HPDE6-E6E7 (cell line): ENCODE results near the gene POR.

Experiments
- DNase-seq: peaks from one replicate; pipeline ENCODE4 v3.0.0; 2011; ENCODE audit warnings: missing footprints; ENCODE audit errors: extremely low spot score

The POR gene

DNA sequence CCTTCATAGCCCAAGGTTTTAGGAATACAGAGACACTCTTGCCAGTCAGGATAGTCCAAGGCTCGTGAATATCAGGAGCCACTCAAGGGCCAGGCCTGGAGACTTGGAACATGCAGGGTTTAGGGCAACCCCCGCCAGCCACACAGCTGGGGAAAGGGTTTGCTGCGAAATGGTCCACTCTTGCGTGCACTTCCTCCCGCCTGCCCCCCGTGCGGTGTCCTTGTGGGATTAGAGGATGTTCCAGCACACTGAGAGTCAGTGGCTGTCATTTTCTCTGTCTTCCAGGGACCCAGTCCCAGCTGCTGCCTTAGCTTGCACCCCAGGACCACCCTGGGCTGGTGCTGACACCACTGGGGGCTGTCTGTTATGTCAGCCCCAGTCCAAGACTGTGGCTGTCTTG lies 38.5 kb downstream of the POR start:
- DNase-seq = no peak

DNA sequence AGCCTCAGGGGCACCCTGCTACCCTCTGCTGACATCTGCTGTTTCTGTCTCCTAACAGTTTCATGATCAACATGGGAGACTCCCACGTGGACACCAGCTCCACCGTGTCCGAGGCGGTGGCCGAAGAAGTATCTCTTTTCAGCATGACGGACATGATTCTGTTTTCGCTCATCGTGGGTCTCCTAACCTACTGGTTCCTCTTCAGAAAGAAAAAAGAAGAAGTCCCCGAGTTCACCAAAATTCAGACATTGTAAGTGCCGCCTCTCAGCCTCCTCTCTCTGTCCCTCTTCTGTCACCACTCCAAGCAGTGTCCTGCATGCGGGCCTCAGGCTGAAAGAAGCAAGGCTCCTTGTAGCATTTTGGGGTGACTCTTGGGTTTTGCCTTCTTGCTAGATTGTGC lies 39.0 kb downstream of the POR start:
- no peak for DNase-seq

DNA sequence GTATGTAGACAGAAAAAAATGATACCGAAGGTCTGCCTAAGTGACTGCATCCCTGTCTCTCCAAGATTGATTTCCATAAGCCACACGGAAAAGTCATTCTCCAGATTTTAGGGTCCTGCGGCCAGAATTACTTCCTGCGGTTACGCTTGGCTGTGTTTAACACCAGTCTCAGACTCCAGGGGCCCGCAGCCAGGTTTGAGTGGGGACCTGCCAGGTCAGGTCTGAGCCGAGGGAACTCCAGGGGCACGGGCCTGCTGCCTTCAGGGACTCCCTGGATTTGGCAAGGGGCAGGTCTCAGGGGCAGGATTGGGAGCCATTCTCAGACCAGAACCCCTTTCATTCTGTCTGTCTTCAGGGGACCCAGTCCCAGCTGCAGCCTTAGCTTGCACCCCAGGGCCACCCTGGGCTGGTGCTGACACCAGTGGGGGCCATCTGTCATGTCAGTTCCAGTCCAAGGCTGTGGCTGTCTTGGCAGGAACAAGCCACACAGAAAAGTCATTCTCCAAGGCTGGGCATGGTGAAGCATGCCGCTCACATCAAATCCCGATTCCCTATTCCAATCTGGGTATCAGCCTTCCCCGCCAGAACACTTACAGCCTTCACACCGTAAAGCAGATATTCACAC lies 40.5 kb downstream of the POR start:
- DNase-seq = no peak

DNA sequence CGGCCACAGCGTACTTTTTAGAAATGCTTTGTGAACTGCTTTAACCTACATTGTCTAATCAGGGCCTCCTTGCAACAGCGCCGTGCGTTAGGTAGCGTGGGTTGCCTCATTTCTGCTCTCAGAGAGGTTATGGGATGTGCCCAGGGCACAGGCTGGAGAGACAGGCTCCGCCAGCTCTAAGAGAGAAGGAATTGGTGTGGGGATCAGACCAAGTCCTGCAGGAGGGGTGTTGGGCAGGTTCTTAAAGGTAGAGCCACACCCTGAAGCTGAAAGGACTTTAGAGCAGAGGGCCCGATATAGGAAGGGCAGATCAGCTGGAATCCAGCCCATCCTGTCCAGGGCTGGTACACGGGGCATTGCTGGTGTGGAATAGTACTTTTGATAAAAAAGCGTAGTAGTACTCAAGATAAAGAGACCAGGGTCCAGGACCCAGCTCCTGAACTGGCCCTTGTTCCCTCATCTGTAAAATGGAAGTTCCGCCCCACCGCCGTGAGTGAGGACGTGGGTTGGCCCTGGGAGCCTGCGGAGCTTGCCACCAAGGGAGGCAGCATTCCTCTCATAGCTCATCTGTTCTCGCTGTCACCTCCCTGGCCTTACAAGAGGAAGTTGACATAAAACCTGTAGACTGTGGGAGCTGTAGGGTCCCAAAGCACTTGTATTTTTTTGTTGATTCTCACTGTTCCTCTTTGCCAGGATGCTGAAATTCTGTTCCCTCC lies 42.2 kb downstream of the POR start:
- DNase-seq = no peak

DNA sequence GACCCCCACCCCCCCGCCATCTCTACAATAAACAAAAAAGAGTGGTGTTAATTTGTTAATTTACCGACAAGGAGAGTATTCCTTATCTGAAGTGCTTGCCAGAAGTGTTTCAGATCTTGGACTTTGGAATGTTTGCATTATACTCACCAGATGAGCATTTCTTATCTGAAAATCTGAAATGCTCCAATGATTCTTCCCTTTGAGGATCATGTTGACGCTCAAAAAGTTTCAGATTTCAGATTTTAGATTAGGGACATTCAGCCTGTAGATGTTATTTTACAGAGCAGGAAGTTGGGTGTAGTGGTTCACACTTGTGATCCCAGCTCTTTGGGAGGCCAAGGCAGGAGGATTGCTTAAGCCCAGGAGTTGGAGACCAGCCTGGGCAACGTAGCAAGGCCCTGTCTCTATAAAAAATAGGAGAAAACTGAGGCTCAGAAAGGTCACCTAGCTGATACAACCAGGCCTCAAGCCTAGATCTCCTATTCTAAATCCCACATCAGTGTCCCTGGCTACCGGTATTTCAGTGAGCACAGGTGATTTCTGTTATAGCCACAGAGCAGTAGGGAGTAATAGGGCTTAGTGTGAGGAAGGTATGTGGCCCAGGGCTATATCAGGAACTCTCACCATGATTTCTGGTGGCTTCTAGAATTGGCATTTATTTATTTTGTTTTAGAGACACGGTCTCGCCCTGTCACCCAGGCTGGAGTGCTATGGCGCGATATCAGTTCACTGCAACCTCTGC lies 44.0 kb downstream of the POR start:
- no peak for DNase-seq

DNA sequence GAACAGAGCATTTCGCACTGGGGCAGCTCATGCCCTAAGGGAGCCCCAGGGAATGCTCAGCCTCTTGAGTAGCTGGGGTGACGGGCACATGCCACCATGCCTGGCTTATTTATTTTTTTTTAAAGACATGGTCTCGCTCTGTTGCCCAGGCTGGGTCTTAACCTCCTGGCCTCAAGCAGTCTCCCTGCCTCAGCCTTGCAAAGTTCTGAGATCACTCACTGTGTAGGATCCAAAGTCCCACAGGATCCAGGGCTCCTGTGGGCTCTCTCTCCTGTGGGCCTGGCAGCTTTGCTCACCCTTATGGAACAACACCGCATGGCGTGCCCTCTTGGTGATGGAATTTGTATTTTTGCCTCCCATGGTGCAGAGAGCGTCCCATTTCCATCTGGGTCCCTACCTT lies 45.4 kb downstream of the POR start:
- no peak for DNase-seq

DNA sequence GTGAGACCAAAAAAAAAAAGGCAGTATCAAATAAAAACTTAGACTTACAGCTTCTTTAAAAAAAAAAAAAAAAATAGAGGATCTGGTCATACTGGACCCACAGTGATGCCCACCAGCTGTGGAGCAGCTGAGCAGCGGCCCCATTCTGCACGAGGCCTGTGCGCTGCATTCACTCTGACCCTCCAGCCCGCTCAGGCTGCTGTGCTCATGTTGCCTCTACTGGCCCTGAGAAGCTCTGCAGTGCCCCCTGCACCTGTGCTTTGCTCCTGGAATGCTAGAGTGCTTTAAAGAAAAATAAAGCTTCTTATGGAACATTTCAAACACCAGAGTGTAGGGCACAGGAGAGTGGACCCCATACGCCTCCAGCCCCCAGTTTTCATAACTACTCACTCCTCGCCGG lies 46.3 kb downstream of the POR start:
- no peak for DNase-seq

DNA sequence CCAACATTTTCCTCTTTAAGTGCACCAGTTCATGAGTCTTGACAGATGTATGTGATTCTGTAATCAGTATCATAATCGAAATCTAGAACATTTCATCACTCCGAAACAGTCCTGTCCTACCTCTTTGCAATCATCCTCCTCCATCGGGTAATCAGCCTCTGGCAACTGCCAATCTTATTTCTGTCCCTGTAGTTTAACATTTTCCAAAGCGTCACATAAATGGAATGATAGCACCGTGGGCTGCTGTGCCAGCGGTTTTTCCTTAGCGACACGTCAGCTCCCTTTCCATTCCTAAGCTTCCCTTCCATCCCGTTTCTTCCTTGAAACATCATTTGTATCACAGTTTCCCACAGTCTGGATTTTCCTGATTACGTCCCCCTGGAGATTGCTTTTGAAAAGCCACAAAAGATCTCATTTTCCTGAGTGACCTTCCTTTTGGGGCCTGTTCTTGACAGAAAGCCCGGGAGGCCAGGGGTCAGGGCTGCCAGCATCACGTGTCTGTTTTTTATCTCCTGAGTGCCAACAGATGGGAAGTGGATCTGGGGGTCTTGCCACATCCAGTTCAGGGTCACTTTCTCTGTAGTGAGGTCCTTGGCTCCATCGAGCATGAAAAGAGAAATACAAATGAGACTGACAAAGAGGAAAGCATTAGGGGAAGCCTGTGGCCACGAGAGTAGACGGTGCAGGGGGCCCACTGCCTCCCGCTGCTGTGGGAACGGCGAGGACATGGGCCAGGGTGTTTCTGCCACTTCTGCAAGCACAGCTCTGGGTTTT lies 47.8 kb downstream of the POR start:
- DNase-seq = no peak

DNA sequence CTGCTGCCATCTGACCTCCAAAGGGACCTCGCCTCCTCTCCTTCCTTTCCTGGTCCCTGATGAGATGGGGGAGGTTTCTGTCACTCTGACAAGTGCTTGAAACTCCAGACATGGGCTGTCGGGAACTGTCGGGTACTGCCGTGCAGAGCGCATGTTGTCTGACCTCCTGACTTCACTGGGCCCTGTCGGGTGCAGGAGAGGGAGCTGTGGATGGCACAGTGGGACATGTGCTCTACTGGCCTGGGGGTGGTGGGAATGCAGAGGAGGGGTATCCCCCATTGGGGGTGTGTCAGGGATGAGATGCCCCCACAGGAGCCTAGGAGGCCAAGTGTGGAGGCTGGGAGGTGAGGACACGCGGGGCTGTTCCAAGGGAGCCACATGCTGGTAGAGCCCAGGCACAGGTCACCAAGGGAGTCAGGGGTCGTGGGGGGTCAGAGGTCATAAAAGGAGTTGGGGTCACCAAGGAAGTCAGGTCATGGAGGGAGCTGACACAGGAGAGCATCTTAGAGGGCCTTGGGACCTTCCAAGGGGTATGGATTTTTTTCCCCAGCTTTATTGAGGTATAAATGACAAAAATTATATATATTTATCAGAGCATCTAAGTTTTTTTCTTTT lies 48.5 kb downstream of the POR start:
- DNase-seq = no peak

DNA sequence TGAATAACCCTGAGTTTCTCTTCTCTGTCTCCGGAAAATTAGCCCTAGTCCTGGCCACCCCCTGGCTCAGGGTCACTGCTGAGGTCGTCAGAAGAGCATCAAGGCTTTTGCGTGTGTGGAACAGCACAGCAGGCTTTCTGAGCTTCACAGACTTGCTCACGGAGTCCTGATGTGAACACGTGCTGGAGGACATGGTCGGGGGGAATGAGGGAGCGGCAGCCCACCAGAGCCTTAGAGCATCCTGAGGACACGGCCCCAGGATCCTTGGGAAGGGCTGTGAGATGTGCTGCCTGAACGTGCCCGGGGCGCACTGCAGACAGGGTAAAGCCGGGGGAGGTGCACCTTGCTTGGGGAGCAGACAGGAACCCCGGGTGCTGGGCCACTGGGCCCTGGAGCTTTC lies 50.7 kb downstream of the POR start:
- DNase-seq = no peak

DNA sequence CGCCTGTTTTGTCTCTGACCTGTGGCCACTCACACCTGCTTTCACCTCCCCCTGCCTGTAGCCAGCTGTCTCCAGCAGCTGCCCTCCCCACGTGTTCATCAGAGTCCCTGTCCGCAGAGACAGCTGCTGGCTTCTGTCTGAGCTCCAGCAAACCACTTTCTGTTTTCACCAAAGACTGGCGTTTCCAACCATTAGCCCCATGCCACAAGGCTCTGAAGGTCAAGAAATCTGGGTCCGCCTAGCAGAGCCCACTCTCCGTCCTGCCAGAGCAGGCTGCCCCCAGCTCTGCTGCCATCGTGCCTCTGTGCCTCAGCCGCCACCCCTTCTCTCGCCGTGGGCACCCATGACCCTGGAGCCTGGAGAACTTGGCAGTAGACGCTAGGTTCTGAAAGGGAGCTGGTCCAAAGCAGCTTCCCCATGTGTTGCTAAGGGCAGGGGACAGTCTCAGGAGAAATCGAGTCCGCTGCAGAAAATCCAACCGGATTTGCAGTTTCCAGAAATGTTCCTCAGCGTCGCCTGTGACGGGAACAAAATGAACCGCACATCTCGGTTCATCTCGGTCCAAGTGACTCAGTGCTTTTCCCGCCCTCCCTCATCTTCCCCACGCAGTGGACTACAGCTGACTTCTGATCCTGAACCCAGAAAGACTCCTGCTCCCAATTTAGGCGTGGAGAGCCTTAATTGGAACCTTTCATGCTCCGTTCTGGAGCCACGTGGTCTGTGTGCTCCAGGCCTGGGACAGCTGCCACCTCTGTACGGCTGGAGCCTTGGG lies 51.4 kb downstream of the POR start:
- DNase-seq = no peak

DNA sequence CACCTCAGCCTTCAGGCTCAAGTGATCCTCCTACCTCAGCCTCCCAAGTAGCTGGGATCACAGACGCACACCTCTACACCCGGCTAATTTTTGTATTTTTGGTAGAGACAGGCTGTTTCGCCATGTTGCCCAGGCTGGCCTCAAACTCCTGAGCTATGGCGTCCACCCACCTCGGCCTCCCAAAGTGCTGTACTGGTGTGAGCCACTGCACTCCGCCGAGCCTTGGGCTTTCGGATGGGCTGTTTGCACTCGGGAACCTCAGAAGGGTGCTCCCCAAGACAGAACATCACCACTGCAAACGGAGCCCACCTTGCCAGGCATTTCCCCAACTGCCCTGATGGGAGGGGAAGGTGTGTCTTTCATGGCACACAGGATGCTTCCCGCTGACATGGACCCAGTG lies 52.1 kb downstream of the POR start:
- no peak for DNase-seq

DNA sequence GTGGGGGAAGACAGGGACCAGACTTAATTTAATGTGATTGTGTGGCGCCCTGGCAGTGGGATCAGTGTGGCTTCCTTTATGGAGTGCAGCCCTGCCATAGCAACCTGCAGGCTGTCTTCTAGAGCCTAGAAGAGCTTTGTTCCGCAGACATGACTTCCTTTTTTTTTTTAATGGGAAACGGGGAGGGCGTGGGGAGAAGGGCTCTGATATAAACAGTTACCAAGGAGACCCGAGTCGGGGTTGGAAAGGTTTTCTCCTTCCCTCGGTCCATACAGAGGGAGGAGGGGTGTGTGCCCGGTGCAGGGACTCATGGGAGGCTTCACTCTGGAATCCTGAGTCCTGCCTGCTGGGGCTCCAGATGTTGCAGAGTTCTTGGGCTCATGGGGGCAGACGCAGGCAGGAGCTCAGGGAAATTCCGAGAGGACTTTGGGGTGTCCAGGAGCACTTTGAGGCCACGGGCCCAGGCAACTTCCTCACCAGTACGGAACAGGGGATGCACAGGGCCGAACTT lies 52.6 kb downstream of the POR start:
- DNase-seq = no peak

DNA sequence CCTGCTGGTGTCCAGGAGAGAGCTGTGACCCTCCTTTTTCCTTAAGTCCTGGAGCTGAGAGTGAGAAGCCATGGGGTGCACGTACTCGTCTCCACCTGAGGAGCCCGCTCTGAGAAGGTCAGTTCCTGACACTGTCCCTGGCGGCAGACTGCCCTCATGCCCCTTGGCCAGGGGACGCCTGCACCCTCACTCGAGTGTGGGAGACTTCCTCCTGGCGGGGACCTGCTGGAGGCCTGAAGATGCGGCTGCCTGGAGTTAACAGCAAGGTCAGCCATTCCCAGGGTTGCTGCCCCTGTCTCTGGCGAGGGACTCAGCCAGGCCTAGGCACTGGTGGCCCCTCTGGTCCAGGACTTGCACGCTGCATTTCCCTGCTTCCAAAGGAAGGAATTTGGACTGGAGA lies 53.1 kb downstream of the POR start:
- no peak for DNase-seq

DNA sequence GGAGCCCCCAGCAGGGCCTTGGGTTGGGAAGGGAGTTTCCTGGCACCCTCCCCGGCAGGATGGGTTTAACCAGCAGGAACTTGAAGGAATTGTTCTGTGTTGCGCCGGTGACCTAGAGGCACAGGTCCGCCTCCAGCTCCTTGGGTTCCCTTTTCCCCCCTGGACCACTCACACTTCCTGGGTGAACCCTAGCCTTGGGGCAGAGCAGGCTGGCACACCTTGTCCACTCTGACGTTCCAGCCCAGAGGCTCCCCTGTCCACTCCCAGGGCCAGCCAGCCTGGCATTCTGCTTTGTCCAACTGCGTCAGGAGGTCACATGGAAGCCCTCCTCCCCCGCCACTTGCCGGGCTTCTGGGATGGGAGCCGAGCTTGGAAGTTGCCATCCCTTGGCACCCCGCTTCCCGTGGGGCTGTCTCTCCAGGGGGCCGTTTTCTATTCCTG lies 53.6 kb downstream of the POR start:
- no peak for DNase-seq

DNA sequence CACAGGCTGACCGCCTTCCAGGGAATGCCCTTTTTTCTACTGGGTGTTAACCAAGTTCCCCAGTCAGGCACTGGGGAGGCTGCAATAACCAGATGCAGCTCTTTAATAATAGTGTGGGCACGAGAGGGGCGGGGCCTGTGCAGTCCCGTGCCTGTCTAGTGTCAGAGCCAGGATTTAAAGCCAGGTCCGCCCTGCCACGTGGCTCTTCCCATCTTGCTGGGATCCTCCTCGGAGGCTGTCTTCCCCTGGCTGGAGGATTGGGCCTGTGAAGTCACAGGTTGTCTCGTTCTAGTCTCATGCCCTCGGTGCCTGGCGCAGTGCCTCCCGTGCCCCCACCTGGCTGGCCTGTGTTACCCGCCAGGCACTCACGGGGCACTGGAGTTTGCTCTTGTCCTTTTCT lies 54.2 kb downstream of the POR start:
- DNase-seq = no peak

DNA sequence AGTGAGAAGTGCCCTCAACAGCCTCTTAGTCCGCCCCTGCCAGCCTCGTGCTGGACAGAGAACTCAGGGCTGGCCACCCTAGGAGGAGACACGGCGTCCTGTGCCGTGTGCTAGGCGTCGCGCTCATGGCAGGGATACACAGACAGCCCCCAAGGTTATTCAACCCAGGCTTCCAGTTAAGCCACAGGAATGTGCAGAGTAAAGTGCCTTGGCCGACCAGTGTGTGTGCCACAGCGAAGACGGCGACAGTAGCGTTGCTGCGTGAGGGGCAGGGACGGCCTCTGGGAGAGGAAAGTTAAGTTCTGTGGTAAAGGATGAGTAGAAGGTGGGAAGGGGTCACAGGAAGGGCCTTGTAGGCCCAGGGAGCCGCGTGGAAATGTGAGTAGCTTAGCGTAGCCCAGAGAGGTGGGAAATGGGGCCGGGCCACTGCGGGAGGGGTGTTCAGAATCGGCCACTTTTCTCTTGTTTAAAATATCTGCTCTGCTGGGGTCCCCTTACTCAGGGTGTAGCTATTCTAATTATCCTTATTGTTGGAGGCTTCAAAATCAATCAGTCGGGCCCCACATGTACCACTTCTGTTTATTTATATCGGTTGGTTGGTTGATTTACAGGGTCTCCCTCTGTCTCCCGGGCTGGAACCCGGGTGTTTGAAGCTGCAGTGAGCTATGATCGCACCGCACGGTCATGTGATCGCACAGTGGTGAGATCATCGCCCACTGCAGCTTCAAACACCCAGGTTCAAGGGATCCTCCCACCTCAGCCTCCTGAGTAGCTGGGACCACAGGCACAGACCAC lies 54.9 kb downstream of the POR start:
- DNase-seq = no peak

DNA sequence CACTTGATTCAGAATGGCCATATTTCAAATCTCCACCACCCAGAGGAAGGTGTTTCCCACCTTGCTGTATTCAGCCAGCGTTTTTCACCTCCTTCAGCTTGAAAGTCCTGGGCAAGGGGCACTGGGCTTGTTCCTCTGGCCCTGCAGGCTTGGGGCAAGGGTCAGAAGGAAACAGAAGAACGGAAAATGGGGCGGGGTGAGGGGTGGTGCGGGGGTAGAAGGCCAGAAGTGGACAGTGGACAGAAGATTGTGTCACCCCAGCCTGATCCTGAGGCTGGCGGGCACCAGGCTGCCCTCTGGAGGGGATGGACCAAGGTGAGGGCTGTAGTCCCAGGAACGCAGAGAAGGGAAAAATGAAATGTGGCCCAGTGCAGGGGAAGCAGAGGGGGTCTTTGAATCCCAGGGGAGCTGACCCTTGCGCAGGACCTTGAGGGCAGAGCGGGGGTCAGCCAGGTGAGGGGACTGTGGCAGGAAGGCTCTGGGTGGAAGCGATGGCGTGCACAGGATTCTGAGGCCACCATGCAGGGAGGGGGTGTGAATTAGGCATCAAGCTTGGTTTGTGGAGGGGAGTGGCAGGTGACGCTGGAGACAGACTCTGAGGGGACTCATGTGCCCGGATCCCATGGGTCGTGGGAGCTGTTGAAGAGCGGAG lies 56.5 kb downstream of the POR start:
- DNase-seq = no peak

DNA sequence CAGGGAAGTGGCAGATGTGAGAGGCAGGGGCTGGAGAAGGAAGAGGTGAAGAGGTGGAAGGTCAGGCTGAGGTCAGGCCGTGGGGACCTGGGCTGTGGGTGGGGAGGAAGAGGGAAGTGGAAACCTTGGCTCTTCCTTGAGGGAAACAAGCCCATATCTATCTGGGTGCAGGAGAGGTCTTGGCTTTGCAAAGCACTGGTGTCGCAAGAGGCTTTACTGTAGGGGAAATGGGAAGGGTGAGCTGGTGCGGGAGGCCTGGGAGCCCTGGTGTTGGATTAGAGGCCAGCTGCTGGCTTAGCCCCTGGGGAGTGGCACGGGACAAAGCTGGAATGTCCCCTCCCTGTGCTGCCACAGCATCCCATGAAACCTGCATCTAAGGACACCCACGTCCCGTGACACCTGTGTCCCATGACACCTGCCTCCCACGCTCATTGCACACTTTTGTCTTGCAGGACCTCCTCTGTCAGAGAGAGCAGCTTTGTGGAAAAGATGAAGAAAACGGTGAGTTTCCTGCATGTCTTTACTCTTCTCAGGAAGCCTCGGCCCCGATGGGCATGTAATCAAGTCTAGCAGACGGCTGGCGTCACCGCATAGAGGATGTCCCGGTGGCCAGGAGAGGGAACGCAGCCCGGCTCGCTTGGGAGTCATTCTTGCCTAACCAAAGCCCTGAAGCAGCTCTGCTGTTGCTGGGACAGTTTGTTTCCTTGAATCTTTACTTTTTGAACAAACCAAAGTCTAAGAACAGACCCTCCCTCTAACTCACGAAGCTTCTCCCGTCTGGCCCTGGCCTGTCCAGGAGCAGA lies 57.2 kb downstream of the POR start:
- DNase-seq = no peak
